Natural killer cell (primary cell): ENCODE results near the gene SSX3. TPM values are rescaled to one million over a fixed set of nuclear protein-coding genes. Genes with fewer than 3 reads are reported as not detected.
"Not testable (repeated sequence)": the region's sequence is repeated elsewhere in the genome, so short reads cannot be mapped to it uniquely, and the experiment has no call there.

Experiments used
- ATAC-seq, 3 donors: fragments of 150-1000 bp in 2 of 3; fragments of 200-7000 bp in 1 of 3; cut with Tn5 transposase; 1 replicate in 1 of 3; 2 replicates in 2 of 3; pipeline ENCODE4 v1.10.0; 2021; ENCODE audit warnings: mild to moderate bottlenecking in 2 of 3, moderate library complexity in 2 of 3
- DNase-seq, 2 donors: peaks; one replicate each; pipeline versions ENCODE4 v3.0.0 to v3.0.0-alpha.2; 2013 to 2021; ENCODE audit warnings: mixed read lengths in 1 of 2
- H3K27ac ChIP-seq: one replicate; pipeline ENCODE4 v1.5.1; 2013; ENCODE audit warnings: mild to moderate bottlenecking, low read length
- H3K27me3 ChIP-seq: one replicate; pipeline ENCODE4 v1.6.1; 2013; ENCODE audit warnings: low read length; ENCODE audit not compliant: control insufficient read depth, insufficient read depth
- H3K36me3 ChIP-seq: one replicate; pipeline ENCODE4 v1.6.1; 2013; ENCODE audit warnings: low read length; ENCODE audit not compliant: control insufficient read depth, insufficient read depth
- H3K4me1 ChIP-seq: one replicate; pipeline ENCODE4 v1.6.1; 2013; ENCODE audit warnings: low read length; ENCODE audit not compliant: control insufficient read depth, insufficient read depth
- H3K4me3 ChIP-seq: one replicate; pipeline ENCODE4 v1.5.1; 2013; ENCODE audit warnings: low read length
- H3K9me3 ChIP-seq: one replicate; pipeline ENCODE4 v1.6.1; 2013; ENCODE audit warnings: low read length; ENCODE audit not compliant: control insufficient read depth, insufficient read depth
- H3K27ac Mint-ChIP-seq, 2 donors: one replicate each; pipeline ENCODE4 v1.8.0; 2022; ENCODE audit warnings: mild to moderate bottlenecking in 2 of 2, mixed read lengths in 2 of 2, moderate library complexity in 1 of 2
- H3K27me3 Mint-ChIP-seq, 2 donors: one replicate each; pipeline ENCODE4 v1.8.0; 2022; ENCODE audit warnings: low read depth in 2 of 2, mixed read lengths in 2 of 2
- H3K36me3 Mint-ChIP-seq: one replicate; pipeline ENCODE4 v1.8.0; 2022; ENCODE audit warnings: mixed read lengths
- H3K4me1 Mint-ChIP-seq, 2 donors: one replicate each; pipeline ENCODE4 v1.8.0; 2022; ENCODE audit warnings: mixed read lengths in 2 of 2
- H3K4me3 Mint-ChIP-seq: one replicate; pipeline ENCODE4 v1.8.0; 2022; ENCODE audit warnings: mild to moderate bottlenecking, moderate library complexity, mixed read lengths
- H3K9me3 Mint-ChIP-seq, 2 donors: one replicate each; pipeline ENCODE4 v1.8.0; 2022; ENCODE audit warnings: mixed read lengths in 2 of 2
- WGBS: methylation state at CpG from one replicate; pipeline ENCODE4 v1.1.7; 2013; ENCODE audit warnings: missing lambda C conversion rate; ENCODE audit not compliant: insufficient coverage; 5-methylcytosine and 5-hydroxymethylcytosine counted together
- intact Hi-C: fragments of 100-400 bp; cut with micrococcal nuclease; formaldehyde crosslinking; loops from one replicate; pipeline ENCODE4 v1.14.2; 2022
- total RNA-seq, 4 donors: library from RNA; stranded (reverse); fragments of 120-200 nt in 1 of 4; gene quantifications; one replicate each; pipeline versions ENCODE4 v1.2.3 to v1.2.4, GENCODE V29; 2013 to 2022

SSX3 gene, protein sequence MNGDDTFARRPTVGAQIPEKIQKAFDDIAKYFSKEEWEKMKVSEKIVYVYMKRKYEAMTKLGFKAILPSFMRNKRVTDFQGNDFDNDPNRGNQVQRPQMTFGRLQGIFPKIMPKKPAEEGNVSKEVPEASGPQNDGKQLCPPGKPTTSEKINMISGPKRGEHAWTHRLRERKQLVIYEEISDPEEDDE
- total RNA-seq = not detected
- not detected for total RNA-seq (2013)

DNA sequence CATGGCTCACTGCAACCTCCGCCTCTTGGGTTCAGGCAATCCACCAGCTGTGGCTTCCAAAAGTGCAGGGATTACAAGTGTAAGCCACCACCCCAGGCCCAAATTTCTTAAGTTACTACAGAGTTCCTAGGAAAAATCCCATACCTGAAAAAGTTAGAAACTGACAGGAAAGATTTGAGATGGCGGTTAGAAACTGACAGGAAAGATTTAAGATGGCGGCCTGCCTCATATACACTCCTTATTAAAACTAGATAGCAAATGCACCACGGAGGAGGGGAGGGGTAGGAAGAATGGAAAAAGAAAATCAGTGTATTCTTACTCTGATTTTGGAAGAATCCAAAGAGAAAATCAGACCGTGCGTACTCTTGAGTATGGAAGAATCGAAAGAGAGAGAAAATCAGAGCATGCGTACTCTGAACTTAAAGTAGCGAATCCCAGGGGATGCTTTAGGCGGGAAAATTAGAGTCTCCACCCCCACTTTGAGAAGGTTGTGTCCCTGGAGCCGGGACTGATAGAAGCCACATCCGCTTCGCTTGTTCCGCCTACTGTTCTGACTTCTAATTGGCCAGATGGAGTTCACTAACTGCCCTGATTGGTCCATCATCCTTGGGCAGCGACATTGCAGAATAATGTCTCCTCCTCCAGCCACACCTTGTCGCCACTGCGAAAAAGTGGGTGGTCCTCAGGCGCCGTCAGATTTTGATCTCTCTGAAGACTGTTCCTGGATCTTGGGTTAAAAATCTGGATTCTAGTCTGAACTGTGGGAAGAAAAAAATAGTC is at the start of gene SSX3:
Gene SSX3, minus strand, starts transcription at position 389 of the 780 bp plus-strand sequence. CDS start 1,454 bp downstream, outside the sequence.
- H3K4me1 Mint-ChIP-seq, H3K27ac Mint-ChIP-seq, H3K36me3 ChIP-seq, ATAC-seq, H3K4me3 Mint-ChIP-seq, H3K9me3 Mint-ChIP-seq, H3K9me3 ChIP-seq, intact Hi-C loops, DNase-seq, H3K4me3 ChIP-seq, H3K27ac ChIP-seq, H3K4me1 ChIP-seq, H3K36me3 Mint-ChIP-seq, H3K27me3 ChIP-seq: not testable (repeated sequence)
- 100% methylated on average over 5 of the region's 19 CpGs for WGBS
- peaks cover 0 to 26% of the 10 kb centered on the region in 2 donors for H3K27me3 Mint-ChIP-seq

DNA sequence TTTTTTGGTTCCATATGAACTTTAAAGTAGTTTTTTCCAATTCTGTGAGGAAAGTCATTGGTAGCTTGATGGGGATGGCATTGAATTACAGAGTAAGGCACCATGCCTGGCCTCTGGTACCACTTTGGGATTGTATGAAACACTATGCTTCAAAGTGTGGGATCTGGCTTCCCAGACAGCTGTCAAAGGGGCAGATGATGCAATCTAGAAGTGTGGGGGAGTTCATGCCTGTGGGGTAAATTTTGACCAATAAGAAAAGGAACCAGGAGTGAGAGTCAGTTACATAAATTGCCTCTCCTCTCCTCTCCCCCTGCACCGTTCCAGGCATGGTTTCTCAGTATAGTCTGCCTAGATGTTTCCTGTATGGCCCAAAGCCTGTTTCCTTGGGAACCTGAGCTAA is 41.3 kb upstream of the SSX3 start:
- H3K27me3 Mint-ChIP-seq, H3K27ac ChIP-seq, H3K4me3 ChIP-seq, H3K27me3 ChIP-seq, H3K27ac Mint-ChIP-seq, H3K36me3 ChIP-seq, ATAC-seq, DNase-seq, H3K4me1 Mint-ChIP-seq, intact Hi-C loops, H3K36me3 Mint-ChIP-seq, H3K4me3 Mint-ChIP-seq, H3K9me3 ChIP-seq, H3K4me1 ChIP-seq, H3K9me3 Mint-ChIP-seq: not testable (repeated sequence)
- 0% methylated on average over 1 of the region's 1 CpG for WGBS

DNA sequence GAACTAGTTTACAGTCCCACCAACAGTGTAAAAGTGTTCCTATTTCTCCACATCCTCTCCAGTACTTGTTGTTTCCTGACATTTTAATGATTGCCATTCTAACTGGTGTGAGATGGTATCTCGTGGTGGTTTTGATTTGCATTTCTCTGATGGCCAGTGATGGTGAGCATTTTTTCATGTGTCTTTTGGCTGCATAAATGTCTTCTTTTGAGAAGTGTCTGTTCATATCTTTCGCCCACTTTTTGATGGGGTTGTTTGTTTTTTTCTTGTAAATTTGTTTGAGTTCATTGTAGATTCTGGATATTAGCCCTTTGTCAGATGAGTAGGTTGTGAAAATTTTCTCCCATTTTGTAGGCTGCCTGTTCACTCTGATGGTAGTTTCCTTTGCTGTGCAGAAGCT is 40.4 kb upstream of the SSX3 start:
- H3K27me3 Mint-ChIP-seq, H3K36me3 Mint-ChIP-seq, H3K4me3 ChIP-seq, H3K27ac Mint-ChIP-seq, intact Hi-C loops, H3K4me3 Mint-ChIP-seq, H3K36me3 ChIP-seq, DNase-seq, H3K4me1 ChIP-seq, H3K9me3 ChIP-seq, H3K27ac ChIP-seq, ATAC-seq, H3K9me3 Mint-ChIP-seq, H3K27me3 ChIP-seq, H3K4me1 Mint-ChIP-seq: not testable (repeated sequence)
- WGBS = no CpG with 5 or more reads among the region's 2 CpGs

DNA sequence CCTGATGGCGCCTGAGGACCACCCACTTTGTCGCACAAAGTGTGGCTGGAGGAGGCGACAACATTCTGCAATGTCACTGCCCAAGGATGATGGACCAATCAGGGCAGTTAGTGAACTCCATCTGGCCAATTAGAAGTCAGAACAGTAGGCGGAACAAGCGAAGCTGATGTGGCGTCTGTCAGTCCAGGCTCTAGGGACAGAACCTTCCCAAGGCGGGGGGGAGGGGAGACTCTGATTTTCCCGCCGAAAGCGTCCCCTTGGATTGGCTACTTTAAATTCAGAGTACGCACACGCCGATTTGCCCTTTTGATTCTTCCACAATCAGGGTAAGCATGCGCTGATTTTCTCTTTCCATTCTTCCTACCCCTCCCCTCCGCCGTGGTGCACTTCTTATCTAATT is 26.7 kb upstream of the SSX3 start, which contains the start of gene SSX4:
Gene SSX4, plus strand, starts transcription at position 301 of the 400 bp plus-strand sequence. CDS start 515 bp downstream, outside the sequence.
- DNase-seq, H3K27ac Mint-ChIP-seq, H3K27me3 Mint-ChIP-seq, H3K4me3 Mint-ChIP-seq, H3K4me3 ChIP-seq, ATAC-seq, H3K36me3 Mint-ChIP-seq, intact Hi-C loops, H3K4me1 ChIP-seq, H3K9me3 ChIP-seq, H3K27ac ChIP-seq, H3K4me1 Mint-ChIP-seq, H3K36me3 ChIP-seq, H3K27me3 ChIP-seq, H3K9me3 Mint-ChIP-seq: not testable (repeated sequence)
- WGBS = no CpG with 5 or more reads among the region's 16 CpGs

DNA sequence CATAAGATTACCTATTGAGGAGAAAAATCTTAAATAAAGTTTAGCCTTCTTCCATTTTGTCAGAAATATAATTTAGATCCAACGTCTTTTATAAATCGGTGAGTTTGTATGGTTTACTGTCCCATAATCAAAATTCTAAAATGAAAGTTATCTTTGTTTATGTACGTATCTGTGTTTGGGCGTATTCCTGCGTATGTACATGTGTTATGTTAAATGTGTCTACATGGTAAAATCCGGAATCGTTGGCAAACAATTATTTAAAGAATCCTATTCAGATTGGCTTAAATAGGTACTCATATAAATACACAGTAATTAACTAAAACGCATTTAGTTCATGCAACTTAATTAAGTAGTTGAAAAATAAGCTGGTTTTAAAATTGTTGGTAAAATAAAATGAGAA is 13.9 kb upstream of the SSX3 start:
- H3K4me1 ChIP-seq, H3K27ac Mint-ChIP-seq, H3K27me3 Mint-ChIP-seq, DNase-seq, H3K27ac ChIP-seq, H3K27me3 ChIP-seq, H3K4me3 Mint-ChIP-seq, H3K36me3 Mint-ChIP-seq, H3K36me3 ChIP-seq, H3K4me1 Mint-ChIP-seq, ATAC-seq, H3K4me3 ChIP-seq, intact Hi-C loops, H3K9me3 Mint-ChIP-seq, H3K9me3 ChIP-seq: not testable (repeated sequence)
- WGBS = no CpG with 5 or more reads among the region's 8 CpGs

DNA sequence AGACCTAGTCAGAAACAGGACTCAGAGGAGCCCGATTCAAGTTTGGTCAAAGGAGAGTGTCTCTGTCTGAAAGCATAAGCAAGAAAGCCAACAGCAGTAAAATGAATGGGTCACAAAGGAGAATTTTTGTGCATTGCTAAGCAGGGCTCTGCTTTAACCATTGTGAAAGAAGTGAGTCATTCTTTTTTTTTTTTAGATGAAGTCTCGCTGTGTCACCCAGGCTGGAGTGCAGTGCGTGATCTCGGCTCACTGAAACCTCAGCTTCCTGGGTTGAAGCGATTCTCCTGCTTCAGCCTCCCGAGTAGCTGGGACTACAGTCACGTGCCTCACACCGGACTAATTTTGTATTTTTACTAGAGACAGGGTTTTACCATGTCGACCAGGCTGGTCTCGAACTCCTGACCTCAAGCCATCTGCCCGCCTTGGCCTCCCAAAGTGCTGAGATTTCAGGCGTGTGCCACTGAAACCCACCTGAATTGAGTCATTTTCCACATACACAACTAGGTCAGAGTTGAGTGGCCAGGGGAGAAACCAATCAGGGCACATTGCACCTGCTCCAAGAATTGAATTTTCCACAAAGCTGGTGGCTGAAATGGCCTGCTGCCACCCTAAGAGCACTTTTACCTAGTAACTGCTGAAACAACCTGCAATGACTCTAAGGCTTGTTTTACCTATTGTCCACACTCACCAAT is 11.4 kb upstream of the SSX3 start:
- peak in 1 of 3 donors; percentile 52 for ATAC-seq
- H3K27me3 ChIP-seq, intact Hi-C loops, H3K36me3 Mint-ChIP-seq, H3K4me1 ChIP-seq, H3K9me3 Mint-ChIP-seq, H3K4me3 ChIP-seq, H3K4me3 Mint-ChIP-seq, H3K27ac Mint-ChIP-seq, H3K9me3 ChIP-seq, H3K4me1 Mint-ChIP-seq, DNase-seq, H3K36me3 ChIP-seq, H3K27ac ChIP-seq: not testable (repeated sequence)
- no CpG with 5 or more reads among the region's 12 CpGs for WGBS
- H3K27me3 Mint-ChIP-seq = peaks cover 9 to 15% of the 10 kb centered on the region in 2 donors

DNA sequence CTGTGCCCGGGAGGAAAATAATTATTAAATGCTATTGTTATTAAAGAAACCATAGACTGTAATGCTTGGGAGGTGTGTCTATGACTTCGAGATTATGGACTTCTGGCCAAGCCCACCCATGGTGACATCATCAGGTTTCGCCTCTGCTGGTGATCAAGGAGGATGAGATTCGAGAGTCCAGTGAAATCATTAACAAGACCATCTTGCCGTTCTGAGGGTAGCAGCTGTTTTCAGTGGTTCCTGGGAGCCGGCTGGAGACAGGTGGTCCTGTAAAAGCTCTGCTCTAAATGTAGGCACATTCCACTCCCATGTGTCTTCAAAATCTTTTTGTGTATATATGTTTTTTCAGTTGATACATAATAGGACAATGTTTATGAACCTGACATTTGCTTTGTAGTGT is 2.8 kb upstream of the SSX3 start:
- intact Hi-C loops, H3K36me3 Mint-ChIP-seq, DNase-seq, H3K4me1 ChIP-seq, H3K27ac ChIP-seq, H3K27me3 Mint-ChIP-seq, H3K4me1 Mint-ChIP-seq, H3K4me3 Mint-ChIP-seq, H3K9me3 Mint-ChIP-seq, ATAC-seq, H3K27me3 ChIP-seq, H3K4me3 ChIP-seq, H3K27ac Mint-ChIP-seq, H3K9me3 ChIP-seq, H3K36me3 ChIP-seq: not testable (repeated sequence)
- 100% methylated on average over 1 of the region's 6 CpGs for WGBS
